GM23248 (cell line): ENCODE data around the gene ETV1.

Source experiments
- EZH2 ChIP-seq: fragments of 200-600 bp; sonication (generic); IDR thresholded peaks from 2 replicates; pipeline ENCODE4 v1.6.1; 2018; ENCODE audit warnings: antibody characterized with exemption, mild to moderate bottlenecking; ENCODE audit not compliant: insufficient read depth, poor library complexity, severe bottlenecking
- EZH2phosphoT487 ChIP-seq: fragments of 200-600 bp; sonication (generic); IDR thresholded peaks from 2 replicates; pipeline ENCODE4 v1.6.1; 2018; ENCODE audit warnings: antibody characterized with exemption, moderate library complexity, mild to moderate bottlenecking, low read depth; ENCODE audit not compliant: insufficient read depth

DNA sequence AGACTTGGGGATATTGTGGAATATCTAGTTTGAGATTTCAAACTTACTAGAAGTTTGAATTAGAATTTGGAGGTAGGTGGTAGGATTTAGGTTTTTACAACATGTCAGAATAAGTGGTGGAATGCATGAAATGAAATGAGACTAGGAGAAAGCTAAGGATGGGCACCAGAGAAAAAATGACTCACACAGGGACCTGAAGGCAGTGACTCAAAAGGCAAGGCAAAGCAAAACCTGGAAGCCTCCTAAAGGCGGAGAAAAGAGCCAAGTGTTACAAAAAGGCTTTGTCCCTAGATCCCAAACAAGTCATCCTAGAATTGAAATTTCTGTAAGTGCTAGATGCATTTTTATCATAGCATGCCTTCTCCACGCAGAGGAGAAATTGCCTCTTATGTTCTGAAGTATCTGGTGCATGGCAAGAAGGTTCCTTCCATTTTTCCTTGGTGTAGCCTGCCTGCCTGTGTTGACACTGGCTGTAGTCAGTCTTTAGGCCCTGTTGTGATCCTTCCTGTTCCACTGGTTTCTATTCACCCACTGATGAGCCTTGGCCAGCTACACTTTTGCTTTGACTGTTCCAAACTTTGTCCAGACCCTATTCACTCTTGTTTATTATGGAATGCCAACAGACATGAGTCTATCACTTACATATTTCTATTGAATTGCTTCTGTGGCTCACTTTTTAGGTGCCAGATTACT, 109.3 kb downstream of the ETV1 start:
- TF ChIP-seq EZH2 (no peak), EZH2phosphoT487 (no peak)
